ENCODE results near the gene CYGB. TPM values are rescaled to one million over a fixed set of nuclear protein-coding genes. Genes with fewer than 3 reads are reported as not detected.

CYGB gene
- total and polyA plus RNA-seq, 4 donors, result 0.83 to 7.8 (median 1.4) TPM

DNA sequence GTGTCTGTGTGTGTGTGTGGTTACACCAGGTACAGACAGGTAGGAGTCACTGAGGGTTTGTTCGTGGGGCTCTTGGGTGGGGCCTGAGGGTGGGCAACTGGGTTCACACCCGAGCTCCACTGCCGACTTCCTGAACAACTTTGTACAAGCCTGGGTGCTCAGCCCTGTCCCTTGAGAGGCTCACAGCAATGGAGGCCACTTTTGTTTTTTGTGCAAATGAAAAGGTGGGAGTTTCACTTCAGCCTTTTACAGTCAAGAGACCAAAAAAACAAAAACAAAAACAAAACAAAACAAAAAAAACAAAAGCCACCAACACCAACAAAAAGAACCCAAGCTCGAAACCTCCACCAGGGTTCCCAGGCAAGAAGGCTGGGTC, 38.6 kb downstream of the CYGB start:
- H3K4me3 ChIP-seq (ENCODE audit: low read depth in 1 of 3, low read length in 3 of 3), result no peak overlapping the region
- WGBS, result 65% methylated on average over 4 of the region's 4 CpGs
- TF ChIP-seq FOXA2 (IDR thresholded peaks at IDR 0.05) (no peak), NR2F2 (IDR thresholded peaks at IDR 0.05) (no peak), RAD21 (IDR thresholded peaks at IDR 0.05) (no peak), ATF3 (IDR thresholded peaks at IDR 0.05) (no peak), TAF1 (conservative IDR thresholded peaks at IDR 0.05) (no peak), YY1 (IDR thresholded peaks at IDR 0.05) (no peak), GABPA (IDR thresholded peaks at IDR 0.05 in 1 of 2, conservative IDR thresholded peaks at IDR 0.05 in 1 of 2) (no peak), HNF4A (conservative IDR thresholded peaks at IDR 0.05) (no peak), FOXA1 (IDR thresholded peaks at IDR 0.05) (no peak), SP1 (IDR thresholded peaks at IDR 0.05) (no peak), HNF4G (IDR thresholded peaks at IDR 0.05) (no peak)
- TF ChIP-seq, protein P1, sequence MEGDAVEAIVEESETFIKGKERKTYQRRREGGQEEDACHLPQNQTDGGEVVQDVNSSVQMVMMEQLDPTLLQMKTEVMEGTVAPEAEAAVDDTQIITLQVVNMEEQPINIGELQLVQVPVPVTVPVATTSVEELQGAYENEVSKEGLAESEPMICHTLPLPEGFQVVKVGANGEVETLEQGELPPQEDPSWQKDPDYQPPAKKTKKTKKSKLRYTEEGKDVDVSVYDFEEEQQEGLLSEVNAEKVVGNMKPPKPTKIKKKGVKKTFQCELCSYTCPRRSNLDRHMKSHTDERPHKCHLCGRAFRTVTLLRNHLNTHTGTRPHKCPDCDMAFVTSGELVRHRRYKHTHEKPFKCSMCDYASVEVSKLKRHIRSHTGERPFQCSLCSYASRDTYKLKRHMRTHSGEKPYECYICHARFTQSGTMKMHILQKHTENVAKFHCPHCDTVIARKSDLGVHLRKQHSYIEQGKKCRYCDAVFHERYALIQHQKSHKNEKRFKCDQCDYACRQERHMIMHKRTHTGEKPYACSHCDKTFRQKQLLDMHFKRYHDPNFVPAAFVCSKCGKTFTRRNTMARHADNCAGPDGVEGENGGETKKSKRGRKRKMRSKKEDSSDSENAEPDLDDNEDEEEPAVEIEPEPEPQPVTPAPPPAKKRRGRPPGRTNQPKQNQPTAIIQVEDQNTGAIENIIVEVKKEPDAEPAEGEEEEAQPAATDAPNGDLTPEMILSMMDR (IDR thresholded peaks at IDR 0.05; ENCODE audit: low read depth, low read length, missing input control), result no peak
- TF ChIP-seq, protein P2, sequence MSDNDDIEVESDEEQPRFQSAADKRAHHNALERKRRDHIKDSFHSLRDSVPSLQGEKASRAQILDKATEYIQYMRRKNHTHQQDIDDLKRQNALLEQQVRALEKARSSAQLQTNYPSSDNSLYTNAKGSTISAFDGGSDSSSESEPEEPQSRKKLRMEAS (IDR thresholded peaks at IDR 0.05), result no peak
- TF ChIP-seq, protein P3, sequence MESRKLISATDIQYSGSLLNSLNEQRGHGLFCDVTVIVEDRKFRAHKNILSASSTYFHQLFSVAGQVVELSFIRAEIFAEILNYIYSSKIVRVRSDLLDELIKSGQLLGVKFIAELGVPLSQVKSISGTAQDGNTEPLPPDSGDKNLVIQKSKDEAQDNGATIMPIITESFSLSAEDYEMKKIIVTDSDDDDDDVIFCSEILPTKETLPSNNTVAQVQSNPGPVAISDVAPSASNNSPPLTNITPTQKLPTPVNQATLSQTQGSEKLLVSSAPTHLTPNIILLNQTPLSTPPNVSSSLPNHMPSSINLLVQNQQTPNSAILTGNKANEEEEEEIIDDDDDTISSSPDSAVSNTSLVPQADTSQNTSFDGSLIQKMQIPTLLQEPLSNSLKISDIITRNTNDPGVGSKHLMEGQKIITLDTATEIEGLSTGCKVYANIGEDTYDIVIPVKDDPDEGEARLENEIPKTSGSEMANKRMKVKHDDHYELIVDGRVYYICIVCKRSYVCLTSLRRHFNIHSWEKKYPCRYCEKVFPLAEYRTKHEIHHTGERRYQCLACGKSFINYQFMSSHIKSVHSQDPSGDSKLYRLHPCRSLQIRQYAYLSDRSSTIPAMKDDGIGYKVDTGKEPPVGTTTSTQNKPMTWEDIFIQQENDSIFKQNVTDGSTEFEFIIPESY (IDR thresholded peaks at IDR 0.05), result no peak
- H3K27ac ChIP-seq (ENCODE audit: low read depth in 1 of 2, low read length in 2 of 2), result peak overlapping the region; percentile 23 to 77
- H3K9ac ChIP-seq (ENCODE audit: low read depth in 1 of 2, low read length in 2 of 2), result no peak overlapping the region
- H3K9me3 ChIP-seq (ENCODE audit: control insufficient read depth in 4 of 4, low read length in 3 of 4), result no peaks in the 10 kb centered on the region
- no peaks in the 10 kb centered on the region for H3K27me3 ChIP-seq (ENCODE audit: control insufficient read depth in 4 of 4, insufficient read depth in 4 of 4, low read length in 3 of 4)
- peaks cover 10 to 44% (median 24%) of the 10 kb centered on the region in 4 donors for H3K4me1 ChIP-seq (ENCODE audit: control insufficient read depth in 4 of 4, insufficient read depth in 4 of 4, low read length in 3 of 4)
- DNase-seq (ENCODE audit: low spot score), result no peak
- H3K36me3 ChIP-seq (ENCODE audit: control insufficient read depth in 4 of 4, insufficient read depth in 3 of 4, low read depth in 1 of 4, low read length in 3 of 4), result no peaks in the 10 kb centered on the region

GRCh38 chr17:76497979-76498875, 39.3 kb downstream of the CYGB start:
- Histone ChIP-seq H3K4me1 (ENCODE audit: control insufficient read depth in 4 of 4, insufficient read depth in 4 of 4, low read length in 3 of 4) (peaks cover 10 to 44% (median 26%) of the 10 kb centered on the region in 4 donors), H3K4me3 (ENCODE audit: low read depth in 1 of 3, low read length in 3 of 3) (peak overlapping the region in 1 of 3 donors; percentile 0), H3K9ac (ENCODE audit: low read depth in 1 of 2, low read length in 2 of 2) (peak overlapping the region in 1 of 2 donors; percentile 28)
- TF ChIP-seq ATF3 (IDR thresholded peaks at IDR 0.05) (no peak), EGR1 (IDR thresholded peaks at IDR 0.05; ENCODE audit: low read depth in 2 of 2) (no peak), FOXA2 (IDR thresholded peaks at IDR 0.05) (no peak), RAD21 (IDR thresholded peaks at IDR 0.05) (peak in 1 of 2 donors; percentile 21), HNF4A (conservative IDR thresholded peaks at IDR 0.05) (peak in 1 of 2 donors; percentile 8), GABPA (IDR thresholded peaks at IDR 0.05 in 1 of 2, conservative IDR thresholded peaks at IDR 0.05 in 1 of 2) (peak in 1 of 2 donors; percentile 21), HNF4G (IDR thresholded peaks at IDR 0.05) (no peak), NR2F2 (IDR thresholded peaks at IDR 0.05) (peak; percentile 9), YY1 (IDR thresholded peaks at IDR 0.05) (peak; percentile 39), JUND (IDR thresholded peaks at IDR 0.05) (no peak), RXRA (IDR thresholded peaks at IDR 0.05) (peak; percentile 37), SP1 (IDR thresholded peaks at IDR 0.05) (peak; percentile 81), FOXA1 (IDR thresholded peaks at IDR 0.05) (no peak), TAF1 (conservative IDR thresholded peaks at IDR 0.05) (peak; percentile 42)
- TF ChIP-seq, protein P2 (IDR thresholded peaks at IDR 0.05), result no peak
- TF ChIP-seq, protein P1 (IDR thresholded peaks at IDR 0.05; ENCODE audit: low read depth, low read length, missing input control), result no peak
- TF ChIP-seq, protein P3 (IDR thresholded peaks at IDR 0.05), result no peak

More at GRCh38 chr17:76497979-76498875, 39.3 kb downstream of the CYGB start:
- Histone ChIP-seq H3K27me3 (ENCODE audit: control insufficient read depth in 4 of 4, insufficient read depth in 4 of 4, low read length in 3 of 4) (no peaks in the 10 kb centered on the region), H3K27ac (ENCODE audit: low read depth in 1 of 2, low read length in 2 of 2) (peak overlapping the region; percentile 74 to 77), H3K36me3 (ENCODE audit: control insufficient read depth in 4 of 4, insufficient read depth in 3 of 4, low read depth in 1 of 4, low read length in 3 of 4) (no peaks in the 10 kb centered on the region), H3K9me3 (ENCODE audit: control insufficient read depth in 4 of 4, low read length in 3 of 4) (no peaks in the 10 kb centered on the region)
- DNase-seq (ENCODE audit: low spot score), result peak; percentile 44
- WGBS, result 18% methylated on average over 31 of the region's 31 CpGs
